SH-SY5Y (cell line): ENCODE measurements around the gene FBXO46.

Experiments
- GATA2 ChIP-seq: IDR thresholded peaks from 2 replicates; pipeline ENCODE4 v1.6.1; 2011; ENCODE audit warnings: mild to moderate bottlenecking, low read depth, low read length
- GATA3 ChIP-seq: IDR thresholded peaks from 2 replicates; pipeline ENCODE4 v1.6.1; 2011; ENCODE audit warnings: low read depth, mild to moderate bottlenecking, low read length, moderate library complexity

- TF ChIP-seq GATA3 (no peak), GATA2 (no peak)
Observed at GRCh38 chr19:45664575-45664974, 66.1 kb downstream of the FBXO46 start.
